DOHH2 (cell line): ENCODE data around the gene CDC42EP1.

ENCODE experiments used
- H3F3A ChIP-seq: fragments of 200-600 bp; sonication (generic), shearing (Covaris generic); 2 replicates; pipeline ENCODE4 v1.6.0; 2016; ENCODE audit warnings: antibody characterized with exemption, mild to moderate bottlenecking; ENCODE audit not compliant: control insufficient read depth, insufficient read depth
- H3K27ac ChIP-seq: fragments of 200-600 bp; sonication (generic); 2 replicates; pipeline ENCODE4 v1.5.1; 2014; ENCODE audit warnings: low read depth, mild to moderate bottlenecking, low read length, moderate library complexity
- H3K27me3 ChIP-seq: fragments of 200-600 bp; sonication (generic); 2 replicates; pipeline ENCODE4 v1.6.1; 2014; ENCODE audit warnings: mild to moderate bottlenecking, low read length, mixed read lengths; ENCODE audit not compliant: control insufficient read depth
- H3K36me3 ChIP-seq: fragments of 200-600 bp; sonication (generic); 2 replicates; pipeline ENCODE4 v1.6.1; 2014; ENCODE audit warnings: mild to moderate bottlenecking, low read length, moderate library complexity, mixed read lengths; ENCODE audit not compliant: control insufficient read depth
- H3K4me1 ChIP-seq: fragments of 200-600 bp; sonication (generic); 2 replicates; pipeline ENCODE4 v1.6.1; 2014; ENCODE audit warnings: mild to moderate bottlenecking, low read length, mixed read lengths; ENCODE audit not compliant: control insufficient read depth
- H3K4me2 ChIP-seq: fragments of 200-600 bp; sonication (generic); 2 replicates; pipeline ENCODE4 v1.6.0; 2014; ENCODE audit warnings: mild to moderate bottlenecking, low read length, moderate library complexity
- H3K4me3 ChIP-seq: fragments of 200-600 bp; sonication (generic); 2 replicates; pipeline ENCODE4 v1.5.1; 2014; ENCODE audit warnings: mild to moderate bottlenecking, low read length, mixed read lengths
- H3K79me2 ChIP-seq: fragments of 200-600 bp; sonication (generic); 2 replicates; pipeline ENCODE4 v1.6.1; 2014; ENCODE audit warnings: mild to moderate bottlenecking, low read length, mixed read lengths; ENCODE audit not compliant: control insufficient read depth
- H3K9me2 ChIP-seq: fragments of 200-600 bp; sonication (generic); replicated peaks from 2 replicates; pipeline ENCODE4 v1.6.1; 2014; ENCODE audit warnings: mild to moderate bottlenecking, low read length, mixed read lengths; ENCODE audit not compliant: control insufficient read depth
- H3K9me3 ChIP-seq: fragments of 200-600 bp; sonication (generic); 2 replicates; pipeline ENCODE4 v1.6.1; 2014; ENCODE audit warnings: antibody characterized with exemption, low read length, mixed read lengths; ENCODE audit not compliant: control insufficient read depth, insufficient read depth
- H4K20me1 ChIP-seq: fragments of 200-600 bp; sonication (generic); 2 replicates; pipeline ENCODE4 v1.6.0; 2014; ENCODE audit warnings: low read depth, mild to moderate bottlenecking, antibody characterized with exemption, low read length, moderate library complexity; ENCODE audit not compliant: control insufficient read depth, insufficient read depth
- EZH2phosphoT487 ChIP-seq: fragments of 200-600 bp; sonication (generic); IDR thresholded peaks from 2 replicates; pipeline ENCODE4 v1.6.1; 2017; ENCODE audit warnings: borderline replicate concordance, mild to moderate bottlenecking, antibody characterized with exemption, low read length, moderate library complexity, mixed read lengths
- TF ChIP-seq, protein P1 (sequence below): fragments of 200-600 bp; sonication (generic); IDR thresholded peaks from one replicate; pipeline ENCODE4 v1.5.1; 2014; ENCODE audit warnings: antibody characterized with exemption, mild to moderate bottlenecking, low read depth, low read length; ENCODE audit not compliant: poor library complexity, severe bottlenecking

The CDC42EP1 gene

GRCh38 chr22:37556710-37557109 is 3.6 kb upstream of the CDC42EP1 start:
- H3K9me3 ChIP-seq: no peaks in the 10 kb centered on the region
- H3K79me2 ChIP-seq: no peaks in the 10 kb centered on the region
- no peaks in the 10 kb centered on the region for H3K4me1 ChIP-seq
- peaks cover 31% of the 10 kb centered on the region for H3K27me3 ChIP-seq
- TF ChIP-seq, protein P1, sequence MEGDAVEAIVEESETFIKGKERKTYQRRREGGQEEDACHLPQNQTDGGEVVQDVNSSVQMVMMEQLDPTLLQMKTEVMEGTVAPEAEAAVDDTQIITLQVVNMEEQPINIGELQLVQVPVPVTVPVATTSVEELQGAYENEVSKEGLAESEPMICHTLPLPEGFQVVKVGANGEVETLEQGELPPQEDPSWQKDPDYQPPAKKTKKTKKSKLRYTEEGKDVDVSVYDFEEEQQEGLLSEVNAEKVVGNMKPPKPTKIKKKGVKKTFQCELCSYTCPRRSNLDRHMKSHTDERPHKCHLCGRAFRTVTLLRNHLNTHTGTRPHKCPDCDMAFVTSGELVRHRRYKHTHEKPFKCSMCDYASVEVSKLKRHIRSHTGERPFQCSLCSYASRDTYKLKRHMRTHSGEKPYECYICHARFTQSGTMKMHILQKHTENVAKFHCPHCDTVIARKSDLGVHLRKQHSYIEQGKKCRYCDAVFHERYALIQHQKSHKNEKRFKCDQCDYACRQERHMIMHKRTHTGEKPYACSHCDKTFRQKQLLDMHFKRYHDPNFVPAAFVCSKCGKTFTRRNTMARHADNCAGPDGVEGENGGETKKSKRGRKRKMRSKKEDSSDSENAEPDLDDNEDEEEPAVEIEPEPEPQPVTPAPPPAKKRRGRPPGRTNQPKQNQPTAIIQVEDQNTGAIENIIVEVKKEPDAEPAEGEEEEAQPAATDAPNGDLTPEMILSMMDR: no peak
- TF ChIP-seq EZH2phosphoT487: no peak
- no peaks in the 10 kb centered on the region for H3F3A ChIP-seq
- no peaks in the 10 kb centered on the region for H3K9me2 ChIP-seq
- H3K4me3 ChIP-seq: no peak overlapping the region
- no peak overlapping the region for H3K4me2 ChIP-seq
- H3K36me3 ChIP-seq: no peaks in the 10 kb centered on the region
- no peak overlapping the region for H3K27ac ChIP-seq
- H4K20me1 ChIP-seq: no peaks in the 10 kb centered on the region

DNA sequence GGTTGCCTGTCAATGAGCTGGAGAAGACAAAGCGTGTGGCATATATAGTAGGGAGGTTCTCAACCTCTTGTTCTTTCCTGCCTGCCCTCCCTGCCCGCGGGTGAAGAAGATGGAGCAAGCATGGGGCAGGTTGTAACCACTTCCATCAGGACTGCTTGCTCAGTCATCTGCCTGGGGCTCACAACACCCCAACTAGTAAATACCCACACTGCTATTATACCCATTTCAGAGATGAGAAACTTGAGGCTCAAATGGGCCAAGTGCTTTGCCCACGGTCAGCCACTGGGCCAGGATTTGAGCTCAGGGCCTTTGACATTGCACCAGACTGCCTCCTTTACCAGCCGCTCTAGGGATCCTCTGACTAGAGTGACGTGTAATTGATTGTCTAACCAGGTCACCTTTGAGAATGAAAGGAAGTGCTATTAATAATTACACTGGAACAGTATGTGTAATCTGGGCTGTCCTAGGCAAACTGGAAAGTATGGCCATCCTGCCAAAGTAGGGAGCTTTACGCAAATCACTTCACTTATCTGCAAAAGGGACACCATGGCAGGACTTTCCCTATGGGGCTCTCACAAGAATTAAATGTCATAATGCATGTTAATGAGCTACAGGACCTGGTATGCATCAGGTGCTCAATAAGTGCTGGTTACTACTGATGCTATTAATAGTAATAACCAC is 2.8 kb upstream of the CDC42EP1 start:
- Histone ChIP-seq H3K27ac (no peak overlapping the region), H3K27me3 (peaks cover 34% of the 10 kb centered on the region)

GRCh38 chr22:37558815-37559214 is 1.5 kb upstream of the CDC42EP1 start:
- TF ChIP-seq EZH2phosphoT487: no peak
- Histone ChIP-seq H3K27me3 (peaks cover 34% of the 10 kb centered on the region), H4K20me1 (no peaks in the 10 kb centered on the region), H3K27ac (no peak overlapping the region), H3K4me1 (no peaks in the 10 kb centered on the region), H3K36me3 (no peaks in the 10 kb centered on the region), H3K79me2 (no peaks in the 10 kb centered on the region), H3K9me3 (no peaks in the 10 kb centered on the region), H3K4me3 (no peak overlapping the region), H3F3A (no peaks in the 10 kb centered on the region), H3K4me2 (no peak overlapping the region), H3K9me2 (no peaks in the 10 kb centered on the region)

More for the DNA sequence above, 2.8 kb upstream of the CDC42EP1 start:
- Histone ChIP-seq H3K79me2 (no peaks in the 10 kb centered on the region), H3K4me1 (no peaks in the 10 kb centered on the region), H3K4me2 (no peak overlapping the region), H3K9me2 (no peaks in the 10 kb centered on the region), H3K4me3 (no peak overlapping the region), H3K9me3 (no peaks in the 10 kb centered on the region), H3F3A (no peaks in the 10 kb centered on the region), H4K20me1 (no peaks in the 10 kb centered on the region), H3K36me3 (no peaks in the 10 kb centered on the region)
- TF ChIP-seq, protein P1: no peak
- TF ChIP-seq EZH2phosphoT487: no peak

DNA sequence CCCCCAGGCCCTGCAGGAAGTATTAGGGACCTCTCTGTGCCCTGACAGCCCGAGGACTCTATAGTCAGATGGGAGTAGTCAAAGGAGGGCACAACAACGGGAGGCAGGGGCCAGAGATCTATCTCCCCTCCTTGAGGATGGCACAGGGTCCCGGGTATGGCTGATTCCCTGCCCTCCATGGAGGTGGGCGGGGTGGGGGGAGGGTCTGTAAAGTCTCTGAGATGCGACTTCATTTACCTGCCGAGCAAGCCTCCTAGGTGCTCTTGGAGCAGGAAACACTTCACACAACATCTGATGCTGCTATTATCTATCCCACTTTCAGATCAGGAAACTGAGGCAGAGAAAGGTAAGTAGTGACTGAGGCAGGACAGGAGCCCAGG is 769 bp upstream of the CDC42EP1 start:
- Histone ChIP-seq H3F3A (no peaks in the 10 kb centered on the region), H3K36me3 (no peaks in the 10 kb centered on the region), H4K20me1 (no peaks in the 10 kb centered on the region), H3K27me3 (peaks cover 34% of the 10 kb centered on the region), H3K4me3 (no peak overlapping the region), H3K9me3 (no peaks in the 10 kb centered on the region), H3K27ac (no peak overlapping the region), H3K4me1 (no peaks in the 10 kb centered on the region), H3K4me2 (no peak overlapping the region), H3K9me2 (no peaks in the 10 kb centered on the region), H3K79me2 (no peaks in the 10 kb centered on the region)
- no peak for TF ChIP-seq EZH2phosphoT487
- TF ChIP-seq, protein P1: no peak
